Measurements from ENCODE around the gene SLC8A1.

GRCh38 chr2:40164736-40165508 is 287.0 kb downstream of the SLC8A1 start:
- no peak for TF ChIP-seq POLR2A (IDR thresholded peaks at IDR 0.05)
- no peak for TF ChIP-seq CTCF (IDR thresholded peaks at IDR 0.05)
- TF ChIP-seq EP300 (IDR thresholded peaks at IDR 0.05; ENCODE audit: low read depth), result no peak
